Uterus (tissue), 2 donors: Measurements from ENCODE around the gene ATG4C.

Source experiments
- POLR2A ChIP-seq, 2 donors: fragments of 450-650 bp; IDR thresholded peaks; one replicate each; pipeline ENCODE4 v1.6.1; 2016; ENCODE audit warnings: antibody characterized with exemption in 2 of 2, mild to moderate bottlenecking in 1 of 2, moderate library complexity in 1 of 2
- TF ChIP-seq, protein P1 (sequence below), 4 experiments: fragments of 200-600 bp in 2 of 4; fragments of 450-650 bp in 2 of 4; sonication (generic) in 2 of 4; IDR thresholded peaks; one replicate each; pipeline ENCODE4 v1.5.1; 2016 to 2019; ENCODE audit warnings: antibody characterized with exemption in 4 of 4, mild to moderate bottlenecking in 2 of 4, moderate library complexity in 1 of 4

DNA sequence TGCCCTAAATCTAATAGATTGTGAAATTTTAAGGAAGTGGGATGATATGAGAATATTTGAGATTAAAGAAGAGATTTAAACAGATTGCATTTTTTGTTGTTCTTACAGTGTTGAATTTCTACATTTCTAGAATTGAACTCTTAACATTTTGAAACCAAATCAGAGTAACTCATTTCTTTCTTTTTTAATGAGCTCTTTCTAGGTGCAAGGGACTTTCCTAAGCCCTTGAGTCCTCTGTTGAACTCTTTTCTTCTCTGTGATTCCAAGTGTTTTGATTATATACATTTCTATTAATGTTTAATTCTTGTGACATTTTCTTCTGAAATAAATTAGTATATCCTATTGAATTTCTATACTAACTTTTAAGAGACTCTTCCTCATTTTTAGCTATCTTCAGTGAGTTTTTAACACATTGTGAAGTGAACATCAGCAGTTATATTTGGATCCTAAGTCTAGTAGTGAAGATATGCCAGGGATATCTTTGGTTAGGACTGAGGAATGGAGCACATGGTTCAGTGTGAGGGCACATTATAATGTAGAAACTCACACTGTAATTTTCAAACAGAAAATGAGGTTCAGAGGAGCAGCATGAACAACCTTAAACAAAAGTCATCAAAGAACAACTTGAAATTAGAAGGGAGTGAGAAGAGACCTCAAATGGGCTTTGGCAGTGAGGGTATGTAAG is 53.1 kb downstream of the ATG4C start:
- TF ChIP-seq POLR2A (IDR thresholded peaks at IDR 0.05): no peak
- TF ChIP-seq, protein P1, sequence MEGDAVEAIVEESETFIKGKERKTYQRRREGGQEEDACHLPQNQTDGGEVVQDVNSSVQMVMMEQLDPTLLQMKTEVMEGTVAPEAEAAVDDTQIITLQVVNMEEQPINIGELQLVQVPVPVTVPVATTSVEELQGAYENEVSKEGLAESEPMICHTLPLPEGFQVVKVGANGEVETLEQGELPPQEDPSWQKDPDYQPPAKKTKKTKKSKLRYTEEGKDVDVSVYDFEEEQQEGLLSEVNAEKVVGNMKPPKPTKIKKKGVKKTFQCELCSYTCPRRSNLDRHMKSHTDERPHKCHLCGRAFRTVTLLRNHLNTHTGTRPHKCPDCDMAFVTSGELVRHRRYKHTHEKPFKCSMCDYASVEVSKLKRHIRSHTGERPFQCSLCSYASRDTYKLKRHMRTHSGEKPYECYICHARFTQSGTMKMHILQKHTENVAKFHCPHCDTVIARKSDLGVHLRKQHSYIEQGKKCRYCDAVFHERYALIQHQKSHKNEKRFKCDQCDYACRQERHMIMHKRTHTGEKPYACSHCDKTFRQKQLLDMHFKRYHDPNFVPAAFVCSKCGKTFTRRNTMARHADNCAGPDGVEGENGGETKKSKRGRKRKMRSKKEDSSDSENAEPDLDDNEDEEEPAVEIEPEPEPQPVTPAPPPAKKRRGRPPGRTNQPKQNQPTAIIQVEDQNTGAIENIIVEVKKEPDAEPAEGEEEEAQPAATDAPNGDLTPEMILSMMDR (IDR thresholded peaks at IDR 0.05): no peak
